ENCODE measurements around the gene DOCK8.

DNA sequence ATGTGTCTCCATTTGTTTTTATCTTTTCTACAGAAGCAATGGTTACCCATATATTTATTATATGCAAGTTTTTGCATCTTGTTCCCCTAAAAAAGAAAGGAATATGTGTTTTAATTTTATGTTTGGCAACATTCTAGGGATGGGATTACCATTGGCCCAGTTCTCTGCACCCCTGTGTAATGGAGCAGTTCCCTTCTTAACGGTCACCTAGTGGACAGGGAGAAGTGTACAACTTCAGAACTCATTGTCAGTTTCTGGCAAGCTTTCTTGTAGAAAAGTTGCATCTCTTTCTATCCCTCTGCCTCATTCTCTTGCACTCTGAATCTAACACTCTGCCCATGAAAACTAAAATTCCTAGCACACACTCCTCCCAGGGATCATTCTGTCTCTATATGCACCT, 78.2 kb downstream of the DOCK8 start:
- TF ChIP-seq CTCF (IDR thresholded peaks at IDR 0.05) (no peak), POLR2A (IDR thresholded peaks at IDR 0.05) (no peak)
